Endothelial cell of umbilical vein (primary cell): Measurements from ENCODE around the gene PTGER2. TPM values are rescaled to one million over a fixed set of nuclear protein-coding genes. Genes with fewer than 3 reads are reported as not detected.

ENCODE experiments used
- BruUV-seq: library from RNA; stranded (reverse); fragments of 400-500 nt; replicated peaks from 2 replicates; lab custom pipeline; 2021; lab: Mats Ljungman, UMichigan
- CTCF ChIA-PET: fragments of 300-600, 350-600 bp; sonication (Branson Sonifier 250); formaldehyde crosslinking; loops from one replicate; lab custom pipeline; 2021; ENCODE audit warnings: antibody characterized with exemption, inconsistent platforms; lab: Charles Lee
- POLR2A ChIA-PET: fragments of 300-600, 350-600 bp; sonication (Branson Sonifier 250); formaldehyde crosslinking; loops from one replicate; lab custom pipeline; 2021; ENCODE audit warnings: antibody characterized with exemption, inconsistent platforms; lab: Charles Lee
- DNase-seq: peaks from one replicate; pipeline ENCODE4 v3.0.0-alpha.2; 2011; ENCODE audit warnings: low read depth, low spot score
- FAIRE-seq: peaks from 2 replicates; lab custom pipeline; 2011; peaks lifted over from hg19 to GRCh38; lab: Jason Lieb, UNC
- H2AFZ ChIP-seq: 2 replicates; pipeline ENCODE4 v1.6.0; 2012; ENCODE audit warnings: low read depth, low read length, control low read depth, inconsistent platforms
- H3K27ac ChIP-seq: 2 replicates; pipeline ENCODE4 v1.5.1; 2011; ENCODE audit warnings: low read depth, mild to moderate bottlenecking, control low read depth, low read length, moderate library complexity; ENCODE audit not compliant: insufficient read depth
- H3K27me3 ChIP-seq, 2 experiments: 2 replicates each; pipeline versions ENCODE4 v1.6.0 to v1.6.1; 2011; ENCODE audit warnings: low read length in 2 of 2, mixed read lengths in 1 of 2; ENCODE audit not compliant: control insufficient read depth in 2 of 2, insufficient read depth in 2 of 2
- H3K36me3 ChIP-seq, 2 experiments: 2 replicates in 1 of 2; 3 replicates in 1 of 2; pipeline ENCODE4 v1.5.1; 2011; ENCODE audit warnings: low read length in 2 of 2, mild to moderate bottlenecking in 1 of 2, moderate library complexity in 1 of 2; ENCODE audit not compliant: control insufficient read depth in 2 of 2, insufficient read depth in 2 of 2; ENCODE audit errors: extremely low read depth in 1 of 2
- H3K4me1 ChIP-seq: 3 replicates; pipeline ENCODE4 v1.5.1; 2011; ENCODE audit warnings: mild to moderate bottlenecking, low read length; ENCODE audit not compliant: control insufficient read depth, insufficient read depth; ENCODE audit errors: extremely low read depth
- H3K4me2 ChIP-seq: 2 replicates; pipeline ENCODE4 v1.6.1; 2011; ENCODE audit warnings: low read length, control low read depth, mixed read lengths; ENCODE audit not compliant: insufficient read depth
- H3K4me3 ChIP-seq, 3 experiments: fragments of 200-600 bp in 1 of 3; sonication (generic), shearing (Covaris generic) in 1 of 3; replicated peaks in 1 of 3; 2 replicates each; pipeline ENCODE4 v1.5.1; 2011 to 2016; ENCODE audit warnings: control low read depth in 3 of 3, low read length in 3 of 3, mild to moderate bottlenecking in 2 of 3, inconsistent platforms in 1 of 3, low read depth in 1 of 3, moderate library complexity in 1 of 3; ENCODE audit not compliant: insufficient read depth in 1 of 3
- H3K79me2 ChIP-seq: 2 replicates; pipeline ENCODE4 v1.6.0; 2012; ENCODE audit warnings: low read length, inconsistent platforms; ENCODE audit not compliant: control insufficient read depth, insufficient read depth
- H3K9ac ChIP-seq: replicated peaks from 2 replicates; pipeline ENCODE3; 2011; ENCODE audit warnings: low read length, control low read depth; ENCODE audit not compliant: insufficient read depth; ENCODE audit errors: extremely low read depth
- H3K9me1 ChIP-seq: replicated peaks from 3 replicates; pipeline ENCODE4 v1.6.0; 2011; ENCODE audit warnings: mild to moderate bottlenecking, low read length; ENCODE audit not compliant: control insufficient read depth, insufficient read depth; ENCODE audit errors: extremely low read depth
- H3K9me3 ChIP-seq: replicated peaks from 2 replicates; pipeline ENCODE4 v1.5.1; 2012; ENCODE audit warnings: low read length, inconsistent platforms; ENCODE audit not compliant: control insufficient read depth, insufficient read depth
- H4K20me1 ChIP-seq: replicated peaks from 2 replicates; pipeline ENCODE3; 2011; ENCODE audit warnings: mild to moderate bottlenecking, low read length; ENCODE audit not compliant: control insufficient read depth, insufficient read depth; ENCODE audit errors: extremely low read depth
- EZH2 ChIP-seq: IDR thresholded peaks from 2 replicates; pipeline ENCODE4 v1.6.1; 2012; ENCODE audit warnings: borderline replicate concordance, low read depth, mild to moderate bottlenecking, moderate library complexity, low read length, inconsistent platforms; ENCODE audit not compliant: severe bottlenecking
- FOS ChIP-seq: IDR thresholded peaks from 2 replicates; pipeline ENCODE4 v1.6.1; 2011; ENCODE audit warnings: mild to moderate bottlenecking, low read length, moderate library complexity, borderline replicate concordance; ENCODE audit not compliant: insufficient read depth
- GATA2 ChIP-seq: IDR thresholded peaks from 2 replicates; pipeline ENCODE4 v1.7.0; 2011; ENCODE audit warnings: low read depth, mild to moderate bottlenecking, moderate library complexity, mixed read lengths, low read length; ENCODE audit not compliant: insufficient read length, insufficient read depth
- JUN ChIP-seq: IDR thresholded peaks from 2 replicates; pipeline ENCODE4 v1.6.1; 2011; ENCODE audit warnings: borderline replicate concordance, low read depth; ENCODE audit not compliant: insufficient read length, insufficient read depth
- MYC ChIP-seq: IDR thresholded peaks from one replicate; pipeline ENCODE4 v1.6.1; 2011; ENCODE audit warnings: mild to moderate bottlenecking, low read depth, low read length
- POLR2A ChIP-seq: IDR thresholded peaks from 2 replicates; pipeline ENCODE4 v1.6.1; 2012; ENCODE audit warnings: low read depth, mild to moderate bottlenecking, control low read depth, low read length
- POLR2AphosphoS5 ChIP-seq: IDR thresholded peaks from 2 replicates; pipeline ENCODE4 v1.6.1; 2012; ENCODE audit warnings: low read depth, mild to moderate bottlenecking, control low read depth, low read length, moderate library complexity; ENCODE audit not compliant: insufficient read depth
- dilution Hi-C: fragments of 300-500 bp; cut with MboI; formaldehyde crosslinking; loops from one replicate; pipeline ENCODE4 v1.15.0; 2019; ENCODE audit warnings: low sequenced_read_pairs; ENCODE audit not compliant: extremely low pct_ligation_motif_present
- intact Hi-C: fragments of 100-400 bp; cut with micrococcal nuclease; formaldehyde crosslinking; loops from one replicate; pipeline ENCODE4 v1.10.0; 2022
- polyA plus RNA-seq, 4 experiments: library from polyadenylated mRNA; depleted of rRNA in 3 of 4; stranded (reverse) in 3 of 4; unstranded in 1 of 4; fragments of >200 nt; gene quantifications; 2 replicates each; pipeline versions ENCODE4 v1.2.1 to v1.2.3, GENCODE V29; 2011 to 2012; ENCODE audit warnings: missing spikeins in 1 of 4
- total RNA-seq: library from RNA; stranded (reverse); gene quantifications from 2 replicates; pipeline ENCODE4 v1.2.3, GENCODE V29; 2021
- TF ChIP-seq, protein P1 (sequence below): IDR thresholded peaks from 2 replicates; pipeline ENCODE4 v1.6.1; 2011; ENCODE audit not compliant: insufficient read depth, insufficient read length
- TF ChIP-seq, protein P2 (sequence below), 2 donors: IDR thresholded peaks; 1 replicate in 1 of 2; 2 replicates in 1 of 2; pipeline ENCODE4 v1.5.1; 2011; ENCODE audit warnings: low read length in 2 of 2, mild to moderate bottlenecking in 2 of 2, moderate library complexity in 2 of 2, control low read depth in 1 of 2, inconsistent platforms in 1 of 2, low read depth in 1 of 2; ENCODE audit not compliant: insufficient read depth in 1 of 2; ENCODE audit errors: extremely low read depth in 1 of 2

Gene PTGER2
- total and polyA plus RNA-seq, 2 donors (not counting 3 experiments of a cell fraction or from before 2014, with no cell fraction given) = not detected

DNA sequence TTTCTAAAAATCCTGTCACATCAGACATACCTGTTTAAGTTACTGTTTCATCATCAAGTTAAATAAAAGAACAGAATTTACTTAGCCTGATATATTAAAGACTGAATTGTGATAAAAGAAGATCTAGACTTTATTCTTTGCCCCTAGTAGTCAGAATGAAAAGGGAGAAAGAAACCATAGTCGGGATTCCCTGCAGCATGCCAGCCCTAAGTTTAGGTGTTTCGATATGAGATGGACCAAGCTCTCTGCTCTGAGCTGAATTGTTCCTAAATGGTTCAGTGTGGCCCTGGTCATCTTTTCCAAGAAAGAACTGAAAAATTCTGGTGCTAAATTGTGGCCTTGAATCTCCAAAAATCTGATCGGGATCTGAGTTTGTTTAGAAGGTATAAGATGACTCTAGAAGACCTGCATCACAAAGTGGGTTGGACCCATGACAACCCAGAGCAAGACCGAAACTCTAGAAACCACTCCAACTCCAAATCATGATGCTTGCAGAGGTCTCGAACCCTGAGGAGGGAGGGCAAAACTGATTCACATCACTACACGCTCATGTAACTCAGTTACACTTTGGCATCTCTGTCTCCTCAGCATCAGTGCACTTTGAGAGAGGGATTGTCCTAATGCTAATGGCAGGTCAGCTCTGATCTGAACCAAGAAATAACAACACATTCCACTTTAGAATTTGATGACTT is 15.7 kb downstream of the PTGER2 start:
- POLR2A ChIA-PET = no interaction called here

More for the DNA sequence above, 15.7 kb downstream of the PTGER2 start:
- intact Hi-C loops (loop anchor here (1.0 kb wide), 1 partner anchor 12 kb away; no protein-coding TSS in a partner anchor), dilution Hi-C loops (no loop called here)
- no peaks in the 10 kb centered on the region for H3K9me1 ChIP-seq
- H3K27ac ChIP-seq = no peak overlapping the region
- H3K36me3 ChIP-seq = no peaks in the 10 kb centered on the region
- no peaks in the 10 kb centered on the region for H3K4me1 ChIP-seq
- no peak overlapping the region for H3K9ac ChIP-seq
- no TSS peak for BruUV-seq
- no peak overlapping the region for H2AFZ ChIP-seq
- no peak for DNase-seq
- no peaks in the 10 kb centered on the region for H4K20me1 ChIP-seq
- CTCF ChIA-PET = interaction anchor here (1.0 to 1.2 kb wide), 3 partner anchors 113 to 976 kb away, joined by 3 read pairs; no protein-coding TSS in a partner anchor
- no peak for TF ChIP-seq POLR2A
- TF ChIP-seq, protein P1, sequence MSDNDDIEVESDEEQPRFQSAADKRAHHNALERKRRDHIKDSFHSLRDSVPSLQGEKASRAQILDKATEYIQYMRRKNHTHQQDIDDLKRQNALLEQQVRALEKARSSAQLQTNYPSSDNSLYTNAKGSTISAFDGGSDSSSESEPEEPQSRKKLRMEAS = no peak
- TF ChIP-seq POLR2AphosphoS5 = no peak
- no peak for TF ChIP-seq JUN
- TF ChIP-seq EZH2 = no peak
- TF ChIP-seq FOS = no peak
- no peak for TF ChIP-seq MYC
- TF ChIP-seq, protein P2, sequence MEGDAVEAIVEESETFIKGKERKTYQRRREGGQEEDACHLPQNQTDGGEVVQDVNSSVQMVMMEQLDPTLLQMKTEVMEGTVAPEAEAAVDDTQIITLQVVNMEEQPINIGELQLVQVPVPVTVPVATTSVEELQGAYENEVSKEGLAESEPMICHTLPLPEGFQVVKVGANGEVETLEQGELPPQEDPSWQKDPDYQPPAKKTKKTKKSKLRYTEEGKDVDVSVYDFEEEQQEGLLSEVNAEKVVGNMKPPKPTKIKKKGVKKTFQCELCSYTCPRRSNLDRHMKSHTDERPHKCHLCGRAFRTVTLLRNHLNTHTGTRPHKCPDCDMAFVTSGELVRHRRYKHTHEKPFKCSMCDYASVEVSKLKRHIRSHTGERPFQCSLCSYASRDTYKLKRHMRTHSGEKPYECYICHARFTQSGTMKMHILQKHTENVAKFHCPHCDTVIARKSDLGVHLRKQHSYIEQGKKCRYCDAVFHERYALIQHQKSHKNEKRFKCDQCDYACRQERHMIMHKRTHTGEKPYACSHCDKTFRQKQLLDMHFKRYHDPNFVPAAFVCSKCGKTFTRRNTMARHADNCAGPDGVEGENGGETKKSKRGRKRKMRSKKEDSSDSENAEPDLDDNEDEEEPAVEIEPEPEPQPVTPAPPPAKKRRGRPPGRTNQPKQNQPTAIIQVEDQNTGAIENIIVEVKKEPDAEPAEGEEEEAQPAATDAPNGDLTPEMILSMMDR (IDR thresholded peaks at IDR 0.05; ENCODE audit: extremely low read depth in 1 of 2, insufficient read depth in 1 of 2, low read depth in 1 of 2, low read length in 2 of 2) = no peak
- no peak for TF ChIP-seq GATA2
- H3K79me2 ChIP-seq = no peaks in the 10 kb centered on the region
- H3K4me2 ChIP-seq = no peak overlapping the region
- H3K9me3 ChIP-seq = no peaks in the 10 kb centered on the region
- peaks cover 3 to 5% of the 10 kb centered on the region in 2 experiments for H3K27me3 ChIP-seq
- H3K4me3 ChIP-seq = no peak overlapping the region
- FAIRE-seq = no peak
